ENCODE results near the gene EEPD1.

EEPD1 gene

DNA sequence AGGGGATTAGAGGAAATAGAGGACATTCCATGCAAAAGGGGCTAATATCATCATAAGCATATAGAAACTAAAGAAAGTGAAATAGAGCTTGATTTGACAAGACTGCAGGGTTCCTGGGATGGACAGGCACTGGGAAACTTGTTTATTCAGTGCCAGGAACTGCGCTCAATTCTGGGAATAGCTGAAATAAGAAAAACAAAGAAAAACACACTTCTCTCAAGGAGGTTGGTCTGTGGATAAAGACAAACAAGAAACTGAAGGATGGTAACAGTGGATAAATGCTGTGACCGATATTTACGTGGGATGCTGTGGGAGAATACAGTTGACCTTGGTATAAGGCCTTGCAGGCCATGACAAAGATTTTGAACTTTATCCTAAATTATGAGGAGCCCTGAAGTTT is 195.7 kb downstream of the EEPD1 start:
- DNase-seq: no peak

- DNase-seq: no peak
Measured at GRCh38 chr7:36349626-36350025, 196.6 kb downstream of the EEPD1 start.

Data from NCI-H774 (cell line).